GM18867 (cell line): Measurements from ENCODE around the gene CCSER1.
"Not testable (repeated sequence)": the region's sequence is repeated elsewhere in the genome, so short reads cannot be mapped to it uniquely, and the experiment has no call there.

Experiments used
- ATAC-seq: cut with Tn5 transposase; IDR thresholded peaks from one replicate; pipeline ENCODE4 v1.9.1; 2021; ENCODE audit warnings: mild to moderate bottlenecking, moderate library complexity; ENCODE audit not compliant: unreplicated experiment

Gene CCSER1

DNA sequence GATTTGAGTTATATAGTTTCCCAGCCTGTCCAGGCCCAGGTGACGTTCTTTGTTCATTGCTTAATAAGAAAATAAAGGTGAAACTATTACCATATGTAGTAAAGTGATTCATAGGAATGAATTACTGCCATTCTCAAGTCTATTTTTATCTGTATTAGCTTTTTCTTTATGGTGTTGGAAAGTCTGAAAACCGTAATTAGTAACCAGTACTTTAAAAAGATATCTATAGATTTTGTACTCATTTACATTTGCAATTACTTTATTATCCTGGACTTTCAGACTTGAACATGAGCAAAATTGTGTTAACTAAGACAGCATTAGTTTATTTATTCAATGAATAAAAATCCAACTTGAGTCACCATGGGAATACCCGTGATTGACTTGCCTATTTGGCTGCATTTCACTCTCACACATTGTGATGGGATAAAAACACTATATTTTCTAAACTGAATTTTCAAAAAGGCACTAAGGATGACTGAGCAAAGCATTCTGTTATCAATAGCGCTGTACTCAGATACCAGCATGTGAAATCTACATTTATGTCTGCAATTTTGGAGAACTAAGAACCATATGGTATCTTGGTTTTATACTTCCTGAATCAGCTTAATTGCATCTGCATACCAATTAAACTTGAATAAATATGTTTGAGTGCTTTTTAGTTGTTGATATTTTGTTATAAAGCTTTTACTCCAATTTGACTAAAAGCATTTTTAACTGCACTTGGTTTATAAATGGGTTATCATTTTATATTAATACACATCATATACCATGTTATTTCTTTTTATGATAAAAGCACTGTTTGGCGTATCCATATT lies 154.6 kb downstream of the CCSER1 start:
- ATAC-seq, result no peak

DNA sequence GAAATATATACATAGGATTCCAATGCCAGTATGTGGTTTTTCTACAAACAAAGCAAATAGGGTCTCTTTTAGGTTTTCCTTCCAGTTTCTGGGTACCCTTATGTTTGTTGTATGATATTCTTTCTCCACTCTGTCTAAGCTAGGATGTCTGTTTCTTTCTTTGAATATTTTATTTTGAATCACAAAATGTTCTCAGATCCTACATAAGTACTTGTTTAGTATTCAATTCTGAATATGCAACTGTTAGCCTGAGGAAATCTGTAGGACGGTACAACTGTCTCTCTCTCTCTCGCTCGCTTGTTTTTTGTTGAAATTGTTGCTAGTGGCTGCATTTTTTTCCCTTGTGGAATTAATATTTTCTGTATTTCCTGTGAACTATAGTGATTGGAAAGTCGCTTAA lies 163.2 kb downstream of the CCSER1 start:
- no peak for ATAC-seq

DNA sequence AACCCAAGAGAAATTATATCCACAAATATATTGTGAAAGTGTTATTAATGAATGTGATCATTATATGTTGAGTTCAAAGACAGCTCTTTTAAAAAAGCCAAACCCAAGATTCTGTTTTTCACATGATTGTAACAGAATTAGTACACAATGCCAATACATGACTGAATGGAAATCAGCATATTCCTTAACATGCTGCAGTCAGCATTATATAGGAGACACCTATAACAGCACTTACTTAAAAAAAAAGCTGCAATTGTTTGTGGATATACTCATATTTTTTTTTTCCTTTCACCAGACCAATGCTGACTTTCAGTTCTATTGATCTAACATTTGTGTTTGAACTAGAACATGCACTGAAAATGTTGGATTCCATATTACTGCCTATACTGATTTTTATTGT lies 165.2 kb downstream of the CCSER1 start:
- no peak for ATAC-seq

GRCh38 chr4:90293320-90293719 lies 166.1 kb downstream of the CCSER1 start:
- ATAC-seq, result no peak

DNA sequence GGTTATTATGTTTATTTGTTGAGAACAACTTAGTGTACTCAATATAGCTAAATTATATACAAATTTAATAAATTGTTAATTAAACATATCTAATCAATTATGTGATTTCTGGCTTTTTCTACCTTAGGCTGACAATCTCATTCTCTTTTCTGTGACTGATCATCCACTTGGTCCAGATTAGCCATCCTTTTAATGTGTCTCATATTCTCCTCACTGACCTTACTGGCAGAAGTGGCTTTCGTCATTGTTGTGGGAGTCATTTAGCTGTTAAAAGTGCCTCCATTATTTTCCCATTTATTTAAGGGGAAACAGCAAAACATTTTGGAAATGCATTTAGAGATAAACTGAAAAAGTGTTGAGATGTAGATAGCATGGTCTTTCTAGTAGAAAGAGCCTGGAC lies 172.2 kb downstream of the CCSER1 start:
- no peak for ATAC-seq

DNA sequence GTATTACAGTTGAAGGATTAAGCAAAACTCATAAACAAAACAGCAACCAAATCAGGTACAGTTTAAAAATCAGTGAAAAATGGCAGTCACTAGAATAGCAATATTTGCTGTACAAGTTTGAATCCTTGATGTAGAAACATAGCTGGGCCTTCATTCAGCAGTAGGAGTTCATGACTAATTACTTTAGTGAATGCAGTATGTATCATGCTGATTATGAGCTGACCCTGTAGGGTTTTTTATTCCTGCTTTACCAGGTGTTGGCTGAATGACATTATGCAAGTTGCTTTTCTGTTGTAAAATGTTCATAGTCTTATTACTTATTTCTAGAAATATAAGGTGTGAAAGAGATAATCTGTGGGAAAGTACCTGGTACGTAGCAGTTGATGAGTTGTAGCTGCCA lies 179.6 kb downstream of the CCSER1 start:
- no peak for ATAC-seq

- not testable (repeated sequence) for ATAC-seq
These were observed 189.9 kb downstream of the CCSER1 start for GRCh38 chr4:90317140-90317539.

GRCh38 chr4:90317785-90318184 lies 190.6 kb downstream of the CCSER1 start:
- no peak for ATAC-seq

- ATAC-seq, result no peak
These were observed 191.0 kb downstream of the CCSER1 start for GRCh38 chr4:90318193-90318592.

- ATAC-seq, result no peak
These were observed 201.4 kb downstream of the CCSER1 start for GRCh38 chr4:90328558-90328957.

- ATAC-seq, result no peak
These were observed 203.4 kb downstream of the CCSER1 start for GRCh38 chr4:90330546-90330945.

DNA sequence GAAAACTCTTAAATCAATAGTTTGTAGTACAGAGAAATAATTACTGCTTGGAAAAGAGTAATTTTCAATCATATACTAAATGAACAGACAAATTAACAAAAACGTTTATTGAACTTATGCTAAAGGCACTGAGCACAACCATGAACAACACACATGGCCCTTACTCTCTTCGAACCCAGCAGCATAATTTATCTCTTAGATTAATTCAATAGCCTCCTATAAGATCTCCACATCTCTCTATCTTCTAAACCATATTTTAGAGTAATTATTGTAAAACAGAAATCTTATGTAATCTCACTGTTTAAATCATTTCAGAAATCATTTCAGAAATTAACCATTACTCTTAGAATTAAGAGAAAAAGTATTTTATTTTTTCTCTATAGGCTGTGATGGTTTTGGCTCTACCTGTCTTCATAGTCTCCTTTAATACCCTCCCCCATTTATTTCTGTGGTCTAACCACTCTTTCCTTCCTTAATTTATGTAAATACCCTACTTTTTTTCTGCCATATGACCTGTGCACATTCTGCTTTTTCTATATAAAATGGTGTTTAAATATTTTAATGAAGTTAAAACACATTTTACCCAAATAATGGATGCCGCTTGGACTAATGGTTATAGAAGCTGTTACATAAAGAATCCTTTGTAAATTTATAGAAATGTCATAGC lies 218.5 kb downstream of the CCSER1 start:
- ATAC-seq, result no peak

DNA sequence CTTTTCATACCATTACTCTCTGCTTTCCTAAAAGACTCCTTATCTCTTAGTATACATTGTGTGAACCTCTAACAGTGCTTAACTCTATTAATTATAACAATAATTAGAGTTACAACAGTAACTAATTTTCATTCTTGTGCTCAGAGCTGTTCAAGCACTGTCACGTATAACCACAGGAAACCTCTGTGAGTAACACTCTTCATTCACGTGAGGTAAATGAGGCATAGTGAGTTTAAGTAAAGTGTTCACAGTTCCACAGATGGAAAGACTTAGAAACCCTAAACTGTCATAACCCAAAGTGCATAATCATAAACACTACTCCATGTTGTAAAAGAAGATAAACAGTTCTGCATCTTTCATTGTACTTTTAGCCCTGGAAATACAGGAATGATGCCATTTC lies 222.4 kb downstream of the CCSER1 start:
- no peak for ATAC-seq

DNA sequence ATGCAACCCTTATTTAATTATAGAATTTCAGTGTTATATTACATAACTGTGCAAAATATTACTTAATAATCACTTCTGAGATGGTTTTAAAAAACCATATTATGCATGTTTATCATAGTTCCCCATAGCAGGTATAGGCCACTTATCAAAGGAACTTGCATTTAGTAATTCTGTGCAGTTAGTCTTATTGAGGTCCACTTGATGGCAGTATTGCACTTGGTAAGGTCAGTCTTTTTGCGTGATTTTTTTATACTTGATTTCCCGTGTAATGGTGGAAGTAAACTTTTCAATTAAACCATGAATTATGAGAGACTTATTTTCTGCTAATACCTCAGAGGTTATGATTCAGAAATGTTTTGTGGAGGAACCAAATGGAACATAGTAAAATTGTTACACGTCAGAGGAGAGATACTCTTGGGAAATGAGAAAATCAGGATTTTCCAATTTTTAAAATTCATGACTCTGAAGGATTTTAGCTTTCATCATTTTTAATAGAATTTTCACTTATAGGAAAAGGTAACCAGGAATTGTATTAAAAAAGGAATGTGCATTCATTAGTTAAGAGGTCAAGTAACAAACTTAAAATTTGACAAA lies 230.0 kb downstream of the CCSER1 start:
- no peak for ATAC-seq

DNA sequence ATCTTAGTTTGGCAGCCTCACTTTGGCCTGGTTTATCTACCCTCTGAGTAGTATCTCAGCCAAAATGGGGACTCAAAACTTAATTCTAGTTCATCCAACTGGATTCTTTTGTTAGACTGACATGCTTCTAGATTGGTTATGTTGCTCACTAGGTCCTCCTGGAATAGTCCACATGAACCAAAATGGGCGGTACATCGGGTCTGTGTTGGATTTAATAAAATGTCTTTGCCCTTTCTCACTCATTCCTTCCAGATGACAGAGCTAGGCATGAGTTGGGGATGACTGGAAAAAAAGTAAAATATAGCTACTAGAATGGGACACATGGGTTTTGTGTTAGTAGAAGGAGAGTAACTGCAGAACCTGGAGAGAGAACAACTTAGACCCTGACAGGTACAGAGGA lies 247.9 kb downstream of the CCSER1 start:
- no peak for ATAC-seq

DNA sequence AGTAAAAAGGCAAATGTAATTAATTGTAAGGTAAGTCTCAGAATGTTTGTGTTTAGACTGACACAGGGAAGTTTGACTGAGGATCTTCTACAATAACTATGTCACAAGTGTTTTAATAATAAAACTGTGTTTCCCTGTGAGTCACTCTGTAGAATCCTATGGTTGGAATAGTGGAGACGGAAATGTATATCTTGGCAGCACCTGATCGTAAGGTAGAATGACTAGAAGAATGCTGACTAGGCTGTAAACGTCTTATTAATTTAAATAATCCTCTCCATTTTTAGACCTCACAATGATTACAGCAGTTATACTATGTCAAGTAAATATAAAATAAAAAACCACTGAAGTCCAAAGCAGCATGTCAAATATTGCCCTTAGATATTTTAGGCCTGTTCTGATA lies 266.0 kb downstream of the CCSER1 start:
- no peak for ATAC-seq

GRCh38 chr4:90403781-90404180 lies 276.6 kb downstream of the CCSER1 start:
- no peak for ATAC-seq

GRCh38 chr4:90407897-90408296 lies 280.7 kb downstream of the CCSER1 start:
- ATAC-seq, result not testable (repeated sequence)

GRCh38 chr4:90412786-90413185 lies 285.6 kb downstream of the CCSER1 start:
- not testable (repeated sequence) for ATAC-seq

DNA sequence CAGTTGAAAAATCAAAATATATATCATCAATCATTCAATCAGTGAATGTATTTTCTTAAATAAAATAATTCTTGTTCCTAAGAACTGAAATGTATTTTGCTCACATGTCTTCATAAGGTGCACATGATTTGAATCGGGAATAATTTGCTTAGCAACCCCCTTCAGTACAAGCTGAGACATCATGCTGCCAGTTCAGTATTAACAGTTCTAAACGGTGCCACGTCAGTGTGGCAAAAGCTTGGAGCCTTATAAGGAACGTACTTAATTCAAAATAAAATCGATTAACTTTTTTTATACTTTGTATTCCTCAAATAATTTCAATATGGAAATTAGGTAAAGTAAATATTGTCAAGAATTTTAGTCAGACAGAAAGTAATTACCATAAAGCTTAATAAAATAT lies 287.9 kb downstream of the CCSER1 start:
- ATAC-seq, result no peak

- peak; percentile 91 for ATAC-seq
These were observed 292.0 kb downstream of the CCSER1 start for GRCh38 chr4:90419124-90419711.

DNA sequence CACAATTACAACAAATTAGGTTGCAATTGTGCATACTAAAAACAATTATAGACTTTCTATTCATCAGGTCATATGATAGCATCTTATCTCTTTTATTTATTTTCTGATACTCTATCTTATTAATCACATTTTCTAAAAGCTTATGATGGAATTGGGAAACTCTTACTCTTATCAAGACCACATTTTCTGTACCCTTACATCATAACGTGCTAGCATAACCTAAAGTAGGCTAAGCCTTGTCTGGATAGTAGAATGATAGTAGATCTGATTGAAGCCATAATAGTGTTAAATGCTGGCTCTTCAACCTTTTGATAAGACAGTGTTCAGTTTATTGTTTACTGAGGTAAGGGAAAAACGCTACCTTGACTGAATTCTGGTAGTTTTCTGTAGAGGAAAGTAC lies 294.0 kb downstream of the CCSER1 start:
- ATAC-seq, result no peak
